Endothelial cell of umbilical vein (primary cell): ENCODE data around the gene CMTM8. TPM values are rescaled to one million over a fixed set of nuclear protein-coding genes. Genes with fewer than 3 reads are reported as not detected.

Source experiments
- BruUV-seq: library from RNA; stranded (reverse); fragments of 400-500 nt; replicated peaks from 2 replicates; lab custom pipeline; 2021; lab: Mats Ljungman, UMichigan
- CTCF ChIA-PET: fragments of 300-600, 350-600 bp; sonication (Branson Sonifier 250); formaldehyde crosslinking; loops from one replicate; lab custom pipeline; 2021; ENCODE audit warnings: antibody characterized with exemption, inconsistent platforms; lab: Charles Lee
- POLR2A ChIA-PET: fragments of 300-600, 350-600 bp; sonication (Branson Sonifier 250); formaldehyde crosslinking; loops from one replicate; lab custom pipeline; 2021; ENCODE audit warnings: antibody characterized with exemption, inconsistent platforms; lab: Charles Lee
- DNase-seq: peaks from one replicate; pipeline ENCODE4 v3.0.0-alpha.2; 2011; ENCODE audit warnings: low read depth, low spot score
- FAIRE-seq: peaks from 2 replicates; lab custom pipeline; 2011; peaks lifted over from hg19 to GRCh38; lab: Jason Lieb, UNC
- H2AFZ ChIP-seq: 2 replicates; pipeline ENCODE4 v1.6.0; 2012; ENCODE audit warnings: low read depth, low read length, control low read depth, inconsistent platforms
- H3K27ac ChIP-seq: 2 replicates; pipeline ENCODE4 v1.5.1; 2011; ENCODE audit warnings: low read depth, mild to moderate bottlenecking, control low read depth, low read length, moderate library complexity; ENCODE audit not compliant: insufficient read depth
- H3K27me3 ChIP-seq, 2 experiments: 2 replicates each; pipeline versions ENCODE4 v1.6.0 to v1.6.1; 2011; ENCODE audit warnings: low read length in 2 of 2, mixed read lengths in 1 of 2; ENCODE audit not compliant: control insufficient read depth in 2 of 2, insufficient read depth in 2 of 2
- H3K36me3 ChIP-seq, 2 experiments: 2 replicates in 1 of 2; 3 replicates in 1 of 2; pipeline ENCODE4 v1.5.1; 2011; ENCODE audit warnings: low read length in 2 of 2, mild to moderate bottlenecking in 1 of 2, moderate library complexity in 1 of 2; ENCODE audit not compliant: control insufficient read depth in 2 of 2, insufficient read depth in 2 of 2; ENCODE audit errors: extremely low read depth in 1 of 2
- H3K4me1 ChIP-seq: 3 replicates; pipeline ENCODE4 v1.5.1; 2011; ENCODE audit warnings: mild to moderate bottlenecking, low read length; ENCODE audit not compliant: control insufficient read depth, insufficient read depth; ENCODE audit errors: extremely low read depth
- H3K4me2 ChIP-seq: 2 replicates; pipeline ENCODE4 v1.6.1; 2011; ENCODE audit warnings: low read length, control low read depth, mixed read lengths; ENCODE audit not compliant: insufficient read depth
- H3K4me3 ChIP-seq, 3 experiments: fragments of 200-600 bp in 1 of 3; sonication (generic), shearing (Covaris generic) in 1 of 3; replicated peaks in 1 of 3; 2 replicates each; pipeline ENCODE4 v1.5.1; 2011 to 2016; ENCODE audit warnings: control low read depth in 3 of 3, low read length in 3 of 3, mild to moderate bottlenecking in 2 of 3, inconsistent platforms in 1 of 3, low read depth in 1 of 3, moderate library complexity in 1 of 3; ENCODE audit not compliant: insufficient read depth in 1 of 3
- H3K79me2 ChIP-seq: 2 replicates; pipeline ENCODE4 v1.6.0; 2012; ENCODE audit warnings: low read length, inconsistent platforms; ENCODE audit not compliant: control insufficient read depth, insufficient read depth
- H3K9ac ChIP-seq: replicated peaks from 2 replicates; pipeline ENCODE3; 2011; ENCODE audit warnings: low read length, control low read depth; ENCODE audit not compliant: insufficient read depth; ENCODE audit errors: extremely low read depth
- H3K9me1 ChIP-seq: replicated peaks from 3 replicates; pipeline ENCODE4 v1.6.0; 2011; ENCODE audit warnings: mild to moderate bottlenecking, low read length; ENCODE audit not compliant: control insufficient read depth, insufficient read depth; ENCODE audit errors: extremely low read depth
- H3K9me3 ChIP-seq: replicated peaks from 2 replicates; pipeline ENCODE4 v1.5.1; 2012; ENCODE audit warnings: low read length, inconsistent platforms; ENCODE audit not compliant: control insufficient read depth, insufficient read depth
- H4K20me1 ChIP-seq: replicated peaks from 2 replicates; pipeline ENCODE3; 2011; ENCODE audit warnings: mild to moderate bottlenecking, low read length; ENCODE audit not compliant: control insufficient read depth, insufficient read depth; ENCODE audit errors: extremely low read depth
- EZH2 ChIP-seq: IDR thresholded peaks from 2 replicates; pipeline ENCODE4 v1.6.1; 2012; ENCODE audit warnings: borderline replicate concordance, low read depth, mild to moderate bottlenecking, moderate library complexity, low read length, inconsistent platforms; ENCODE audit not compliant: severe bottlenecking
- FOS ChIP-seq: IDR thresholded peaks from 2 replicates; pipeline ENCODE4 v1.6.1; 2011; ENCODE audit warnings: mild to moderate bottlenecking, low read length, moderate library complexity, borderline replicate concordance; ENCODE audit not compliant: insufficient read depth
- GATA2 ChIP-seq: IDR thresholded peaks from 2 replicates; pipeline ENCODE4 v1.7.0; 2011; ENCODE audit warnings: low read depth, mild to moderate bottlenecking, moderate library complexity, mixed read lengths, low read length; ENCODE audit not compliant: insufficient read length, insufficient read depth
- JUN ChIP-seq: IDR thresholded peaks from 2 replicates; pipeline ENCODE4 v1.6.1; 2011; ENCODE audit warnings: borderline replicate concordance, low read depth; ENCODE audit not compliant: insufficient read length, insufficient read depth
- MYC ChIP-seq: IDR thresholded peaks from one replicate; pipeline ENCODE4 v1.6.1; 2011; ENCODE audit warnings: mild to moderate bottlenecking, low read depth, low read length
- POLR2A ChIP-seq: IDR thresholded peaks from 2 replicates; pipeline ENCODE4 v1.6.1; 2012; ENCODE audit warnings: low read depth, mild to moderate bottlenecking, control low read depth, low read length
- POLR2AphosphoS5 ChIP-seq: IDR thresholded peaks from 2 replicates; pipeline ENCODE4 v1.6.1; 2012; ENCODE audit warnings: low read depth, mild to moderate bottlenecking, control low read depth, low read length, moderate library complexity; ENCODE audit not compliant: insufficient read depth
- dilution Hi-C: fragments of 300-500 bp; cut with MboI; formaldehyde crosslinking; loops from one replicate; pipeline ENCODE4 v1.15.0; 2019; ENCODE audit warnings: low sequenced_read_pairs; ENCODE audit not compliant: extremely low pct_ligation_motif_present
- intact Hi-C: fragments of 100-400 bp; cut with micrococcal nuclease; formaldehyde crosslinking; loops from one replicate; pipeline ENCODE4 v1.10.0; 2022
- polyA plus RNA-seq, 4 experiments: library from polyadenylated mRNA; depleted of rRNA in 3 of 4; stranded (reverse) in 3 of 4; unstranded in 1 of 4; fragments of >200 nt; gene quantifications; 2 replicates each; pipeline versions ENCODE4 v1.2.1 to v1.2.3, GENCODE V29; 2011 to 2012; ENCODE audit warnings: missing spikeins in 1 of 4
- total RNA-seq: library from RNA; stranded (reverse); gene quantifications from 2 replicates; pipeline ENCODE4 v1.2.3, GENCODE V29; 2021
- TF ChIP-seq, protein P1 (sequence below): IDR thresholded peaks from 2 replicates; pipeline ENCODE4 v1.6.1; 2011; ENCODE audit not compliant: insufficient read depth, insufficient read length
- TF ChIP-seq, protein P2 (sequence below), 2 donors: IDR thresholded peaks; 1 replicate in 1 of 2; 2 replicates in 1 of 2; pipeline ENCODE4 v1.5.1; 2011; ENCODE audit warnings: low read length in 2 of 2, mild to moderate bottlenecking in 2 of 2, moderate library complexity in 2 of 2, control low read depth in 1 of 2, inconsistent platforms in 1 of 2, low read depth in 1 of 2; ENCODE audit not compliant: insufficient read depth in 1 of 2; ENCODE audit errors: extremely low read depth in 1 of 2

Gene CMTM8
- total and polyA plus RNA-seq, 2 donors (not counting 3 experiments of a cell fraction or from before 2014, with no cell fraction given) = 7.3 to 11.9 TPM

DNA sequence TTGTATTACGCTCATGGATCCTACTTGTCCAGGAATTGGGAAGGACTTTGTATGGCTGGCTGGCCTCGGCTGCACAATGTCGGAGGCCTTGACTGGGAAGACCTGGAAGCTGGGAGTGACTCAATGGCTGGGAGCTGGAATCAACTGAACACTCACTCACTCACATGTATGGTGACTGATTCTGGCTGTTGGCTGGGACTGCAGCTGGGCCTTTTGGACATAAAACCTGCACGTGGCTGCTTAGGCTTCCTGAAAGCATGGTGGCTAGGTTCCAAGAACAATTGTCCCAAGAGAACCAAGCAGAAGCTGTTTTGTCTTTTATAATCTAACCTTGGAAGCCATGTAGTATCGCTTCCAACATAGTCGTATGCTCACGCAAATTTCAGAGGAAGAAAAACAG is 38.0 kb upstream of the CMTM8 start:
- no peaks in the 10 kb centered on the region for H3K27me3 ChIP-seq
- H3K36me3 ChIP-seq = no peaks in the 10 kb centered on the region
- no peak overlapping the region for H3K4me3 ChIP-seq
- DNase-seq = peak; percentile 92
- no peaks in the 10 kb centered on the region for H3K79me2 ChIP-seq
- no peaks in the 10 kb centered on the region for H4K20me1 ChIP-seq
- CTCF ChIA-PET = interaction anchor here (0.7 to 3.1 kb wide), 8 partner anchors 12 to 267 kb away, joined by 3 to 15 read pairs (median 4); no protein-coding TSS in a partner anchor
- H3K4me1 ChIP-seq = peaks cover 15% of the 10 kb centered on the region
- intact Hi-C loops (no loop called here), dilution Hi-C loops (no loop called here)
- no peak overlapping the region for H3K9ac ChIP-seq
- POLR2A ChIA-PET = no interaction called here
- peak overlapping the region; percentile 54 for H2AFZ ChIP-seq
- H3K9me3 ChIP-seq = no peaks in the 10 kb centered on the region
- BruUV-seq = no TSS peak
- H3K27ac ChIP-seq = no peak overlapping the region
- TF ChIP-seq, protein P1, sequence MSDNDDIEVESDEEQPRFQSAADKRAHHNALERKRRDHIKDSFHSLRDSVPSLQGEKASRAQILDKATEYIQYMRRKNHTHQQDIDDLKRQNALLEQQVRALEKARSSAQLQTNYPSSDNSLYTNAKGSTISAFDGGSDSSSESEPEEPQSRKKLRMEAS = peak; percentile 68
- TF ChIP-seq MYC (peak; percentile 31), GATA2 (no peak), POLR2A (no peak), EZH2 (no peak), POLR2AphosphoS5 (peak; percentile 40), FOS (peak; percentile 49), JUN (no peak)
- TF ChIP-seq, protein P2, sequence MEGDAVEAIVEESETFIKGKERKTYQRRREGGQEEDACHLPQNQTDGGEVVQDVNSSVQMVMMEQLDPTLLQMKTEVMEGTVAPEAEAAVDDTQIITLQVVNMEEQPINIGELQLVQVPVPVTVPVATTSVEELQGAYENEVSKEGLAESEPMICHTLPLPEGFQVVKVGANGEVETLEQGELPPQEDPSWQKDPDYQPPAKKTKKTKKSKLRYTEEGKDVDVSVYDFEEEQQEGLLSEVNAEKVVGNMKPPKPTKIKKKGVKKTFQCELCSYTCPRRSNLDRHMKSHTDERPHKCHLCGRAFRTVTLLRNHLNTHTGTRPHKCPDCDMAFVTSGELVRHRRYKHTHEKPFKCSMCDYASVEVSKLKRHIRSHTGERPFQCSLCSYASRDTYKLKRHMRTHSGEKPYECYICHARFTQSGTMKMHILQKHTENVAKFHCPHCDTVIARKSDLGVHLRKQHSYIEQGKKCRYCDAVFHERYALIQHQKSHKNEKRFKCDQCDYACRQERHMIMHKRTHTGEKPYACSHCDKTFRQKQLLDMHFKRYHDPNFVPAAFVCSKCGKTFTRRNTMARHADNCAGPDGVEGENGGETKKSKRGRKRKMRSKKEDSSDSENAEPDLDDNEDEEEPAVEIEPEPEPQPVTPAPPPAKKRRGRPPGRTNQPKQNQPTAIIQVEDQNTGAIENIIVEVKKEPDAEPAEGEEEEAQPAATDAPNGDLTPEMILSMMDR (IDR thresholded peaks at IDR 0.05; ENCODE audit: extremely low read depth in 1 of 2, insufficient read depth in 1 of 2, low read depth in 1 of 2, low read length in 2 of 2) = no peak
- no peaks in the 10 kb centered on the region for H3K9me1 ChIP-seq
- FAIRE-seq = peak; percentile 92
- H3K4me2 ChIP-seq = peak overlapping the region; percentile 39
